Right cardiac atrium (tissue), 5 donors: ENCODE results near the gene PPP1R8. TPM values are rescaled to one million over a fixed set of nuclear protein-coding genes. Genes with fewer than 3 reads are reported as not detected.
"Not testable (repeated sequence)": the region's sequence is repeated elsewhere in the genome, so short reads cannot be mapped to it uniquely, and the experiment has no call there.

ENCODE experiments used
- ATAC-seq, 2 donors: fragments of 200-7000 bp; cut with Tn5 transposase; one replicate each; pipeline versions ENCODE4 v1.8.0 to v1.9.1; 2020; ENCODE audit warnings: moderate library complexity in 2 of 2, mild to moderate bottlenecking in 1 of 2
- DNase-seq, 3 donors: peaks; one replicate each; pipeline ENCODE4 v3.0.0-alpha.2; 2020
- H3K27ac ChIP-seq: one replicate; pipeline ENCODE4 v1.5.1; 2013; ENCODE audit warnings: mild to moderate bottlenecking, low read length, control low read depth, moderate library complexity
- H3K27me3 ChIP-seq: one replicate; pipeline ENCODE4 v1.6.1; 2013; ENCODE audit not compliant: control insufficient read depth, insufficient read depth
- H3K4me1 ChIP-seq: one replicate; pipeline ENCODE4 v1.6.1; 2013; ENCODE audit warnings: low read length; ENCODE audit not compliant: control insufficient read depth, insufficient read depth
- H3K4me3 ChIP-seq: one replicate; pipeline ENCODE4 v1.5.1; 2013; ENCODE audit warnings: low read length, control low read depth
- H3K9me3 ChIP-seq: one replicate; pipeline ENCODE4 v1.6.1; 2013; ENCODE audit warnings: low read length; ENCODE audit not compliant: control insufficient read depth
- WGBS: extraction: QIAGEN DNeasy Blood & Tissue Kit; methylation state at CpG from one replicate; pipeline ENCODE4 v1.1.7; 2013; 5-methylcytosine and 5-hydroxymethylcytosine counted together
- intact Hi-C, 4 donors: fragments of 100-400 bp; cut with DNase I; formaldehyde crosslinking; loops; one replicate each; pipeline versions ENCODE4 v1.11.0 to v1.14.0; 2022 to 2023
- polyA plus RNA-seq: library from polyadenylated mRNA; stranded (reverse); fragments of 200-250 nt; gene quantifications from one replicate; pipeline ENCODE4 v1.2.3, GENCODE V29; 2013
- total RNA-seq, 4 donors: library from RNA; stranded (reverse); fragmentation: NEBNext Ultra II Directional; extraction: Animal tissue kit (Norgen Biotek cat#: 25700); gene quantifications; one replicate each; pipeline ENCODE4 v1.2.1, GENCODE V29; 2021
- donor health status: healthy with polysubstance abuse.
- donor health status: DM: no; HTN: yes; CAD: no.
- donor health status: DM: no; HTN: no; CAD: no.
- donor health status: DM: no; HTN: yes; CAD: no; lungs with severe emphysema.
- donor health status: DM: yes; HTN: yes; CAD: no.

Gene PPP1R8
- total and polyA plus RNA-seq, 5 donors = 18.7 to 26.8 (median 24.6) TPM

GRCh38 chr1:27862004-27862403 is 31.4 kb downstream of the PPP1R8 start:
- Histone ChIP-seq H3K27me3 (no peaks in the 10 kb centered on the region), H3K4me1 (peaks cover 3% of the 10 kb centered on the region), H3K9me3 (no peaks in the 10 kb centered on the region), H3K4me3 (no peak overlapping the region), H3K27ac (no peak overlapping the region)
- intact Hi-C loops = loop anchor here in 2 of 4 donors (5.0 to 10.0 kb wide), 2 partner anchors 115 to 123 kb away; no protein-coding TSS in a partner anchor
- DNase-seq (no peak), ATAC-seq (no peak)
- WGBS = 91% methylated on average over 3 of the region's 3 CpGs

- intact Hi-C loops = loop anchor here in 2 of 4 donors (5.0 to 10.0 kb wide), 2 partner anchors 114 to 122 kb away; no protein-coding TSS in a partner anchor
- peak in 2 of 3 donors; percentile 62 to 68 for DNase-seq
- no peaks in the 10 kb centered on the region for H3K9me3 ChIP-seq
- peaks cover 3% of the 10 kb centered on the region for H3K4me1 ChIP-seq
- H3K27ac ChIP-seq = peak overlapping the region; percentile 71
- peak; percentile 91 to 93 for ATAC-seq
- H3K4me3 ChIP-seq = no peak overlapping the region
- no peaks in the 10 kb centered on the region for H3K27me3 ChIP-seq
- 79% methylated on average over 9 of the region's 9 CpGs for WGBS
These were observed 32.3 kb downstream of the PPP1R8 start for GRCh38 chr1:27862671-27863537.

DNA sequence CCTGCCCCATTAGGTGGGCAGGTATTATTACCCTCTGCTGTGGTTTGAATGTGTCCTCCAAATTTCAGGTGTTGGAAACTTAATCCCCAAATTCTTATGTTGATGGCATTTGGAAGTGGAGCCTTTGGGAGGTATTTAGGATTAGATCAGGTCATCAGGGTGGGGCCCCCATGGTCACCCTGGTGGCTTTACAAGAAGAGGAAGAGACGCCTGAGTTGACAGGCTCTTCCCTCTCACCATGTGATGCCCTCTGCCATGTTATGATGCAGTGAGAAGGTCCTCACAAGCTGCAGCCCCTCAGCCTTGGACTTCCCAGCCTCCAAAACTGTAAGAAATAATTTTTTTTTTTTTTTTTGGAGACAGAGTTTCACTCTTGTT is 32.9 kb downstream of the PPP1R8 start:
- Histone ChIP-seq H3K9me3 (no peaks in the 10 kb centered on the region), H3K27me3 (no peaks in the 10 kb centered on the region), H3K4me3 (no peak overlapping the region), H3K27ac (peak overlapping the region; percentile 64), H3K4me1 (peaks cover 3% of the 10 kb centered on the region)
- DNase-seq (no peak), ATAC-seq (peak; percentile 45 to 57)
- intact Hi-C loops = loop anchor here in 2 of 4 donors (5.0 to 10.0 kb wide), 2 partner anchors 114 to 121 kb away; no protein-coding TSS in a partner anchor
- WGBS = 67% methylated on average over 1 of the region's 1 CpG

DNA sequence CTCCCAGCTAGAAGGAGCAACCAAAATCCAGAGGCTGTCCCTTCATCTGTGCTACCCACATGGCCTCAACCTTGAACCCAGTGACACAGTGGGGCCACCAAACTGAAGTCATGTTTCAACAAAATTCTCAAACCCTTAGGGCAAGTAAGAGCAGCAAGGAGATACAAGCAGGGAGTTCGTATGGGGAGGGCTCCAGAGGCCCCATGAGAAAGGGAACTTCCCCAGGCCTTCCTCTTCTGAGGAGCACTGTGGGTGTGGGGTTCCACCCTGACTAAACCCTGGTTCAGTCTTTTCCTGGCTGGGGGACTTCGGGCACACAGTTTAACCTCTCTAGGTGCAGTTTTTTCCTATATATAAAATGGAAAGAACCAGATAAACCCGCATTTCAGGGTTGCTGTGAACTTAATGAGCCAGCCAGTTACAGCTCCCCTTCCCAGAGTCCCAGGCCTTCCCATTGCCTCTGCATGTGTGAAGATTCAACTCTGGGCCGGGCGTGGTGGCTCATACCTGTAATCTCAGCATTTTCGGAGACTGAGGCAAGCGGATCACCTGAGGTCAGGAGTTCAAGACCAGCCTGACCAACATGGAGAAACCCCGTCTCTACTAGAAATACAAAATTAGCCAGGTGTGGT is 33.8 kb downstream of the PPP1R8 start:
- DNase-seq (no peak), ATAC-seq (peak; percentile 34 to 44)
- Histone ChIP-seq H3K9me3 (no peaks in the 10 kb centered on the region), H3K4me3 (no peak overlapping the region), H3K4me1 (peaks cover 5% of the 10 kb centered on the region), H3K27me3 (no peaks in the 10 kb centered on the region), H3K27ac (no peak overlapping the region)
- intact Hi-C loops = loop anchor here in 2 of 4 donors (5.0 to 10.0 kb wide), 2 partner anchors 113 to 120 kb away; no protein-coding TSS in a partner anchor
- WGBS = 82% methylated on average over 8 of the region's 8 CpGs

- peaks cover 7% of the 10 kb centered on the region for H3K4me1 ChIP-seq
- DNase-seq (no peak), ATAC-seq (no peak)
- WGBS = 93% methylated on average over 10 of the region's 10 CpGs
- no peaks in the 10 kb centered on the region for H3K9me3 ChIP-seq
- H3K27me3 ChIP-seq = no peaks in the 10 kb centered on the region
- H3K4me3 ChIP-seq = no peak overlapping the region
- intact Hi-C loops = loop anchor here in 1 of 4 donors (10.0 kb wide), 1 partner anchor 119 kb away; no protein-coding TSS in a partner anchor
- H3K27ac ChIP-seq = no peak overlapping the region
These were observed 35.2 kb downstream of the PPP1R8 start for GRCh38 chr1:27865821-27866220.

GRCh38 chr1:27868556-27868931 is 38.0 kb downstream of the PPP1R8 start:
- no peaks in the 10 kb centered on the region for H3K9me3 ChIP-seq
- H3K4me3 ChIP-seq = no peak overlapping the region
- H3K27ac ChIP-seq = no peak overlapping the region
- no peak for DNase-seq
- H3K4me1 ChIP-seq = peaks cover 4% of the 10 kb centered on the region
- intact Hi-C loops = loop anchor here in 1 of 4 donors (10.0 kb wide), 1 partner anchor 116 kb away; no protein-coding TSS in a partner anchor
- no peaks in the 10 kb centered on the region for H3K27me3 ChIP-seq
- WGBS = 89% methylated on average over 11 of the region's 11 CpGs
- no peak for ATAC-seq

- H3K4me3 ChIP-seq = no peak overlapping the region
- H3K27ac ChIP-seq = no peak overlapping the region
- H3K4me1 ChIP-seq = peaks cover 4% of the 10 kb centered on the region
- 46% methylated on average over 16 of the region's 16 CpGs for WGBS
- no peaks in the 10 kb centered on the region for H3K27me3 ChIP-seq
- ATAC-seq (peak in 1 of 2 donors; percentile 10), DNase-seq (peak in 2 of 3 donors; percentile 14 to 67)
- intact Hi-C loops = loop anchor here in 1 of 4 donors (10.0 kb wide), 1 partner anchor 116 kb away; no protein-coding TSS in a partner anchor
- no peaks in the 10 kb centered on the region for H3K9me3 ChIP-seq
These were observed 38.5 kb downstream of the PPP1R8 start for GRCh38 chr1:27868932-27869718.

- intact Hi-C loops = loop anchor here in 1 of 4 donors (10.0 kb wide), 1 partner anchor 115 kb away; no protein-coding TSS in a partner anchor
- WGBS = 77% methylated on average over 1 of the region's 1 CpG
- Histone ChIP-seq H3K4me3 (no peak overlapping the region), H3K9me3 (no peaks in the 10 kb centered on the region), H3K27me3 (no peaks in the 10 kb centered on the region), H3K27ac (no peak overlapping the region), H3K4me1 (peaks cover 4% of the 10 kb centered on the region)
- ATAC-seq = no peak
- DNase-seq = no peak
These were observed 39.1 kb downstream of the PPP1R8 start for GRCh38 chr1:27869719-27870085.

- DNase-seq = peak in 1 of 3 donors; percentile 13
- H3K4me1 ChIP-seq = not testable (repeated sequence)
These were observed 40.5 kb downstream of the PPP1R8 start for GRCh38 chr1:27871076-27871475.

GRCh38 chr1:27872059-27872801 is 41.6 kb downstream of the PPP1R8 start, which contains the start of gene THEMIS2:
Gene THEMIS2, plus strand, starts transcription at chr1:27872544. Its CDS starts 28 bp downstream, at chr1:27872572.
- WGBS = 10% methylated on average over 53 of the region's 53 CpGs
- peaks cover 4% of the 10 kb centered on the region for H3K4me1 ChIP-seq
- H3K27ac ChIP-seq = no peak within 1 kb of the TSS

More at GRCh38 chr1:27871076-27871475, 40.5 kb downstream of the PPP1R8 start:
- H3K4me3 ChIP-seq, intact Hi-C loops, H3K9me3 ChIP-seq, ATAC-seq, H3K27ac ChIP-seq, H3K27me3 ChIP-seq: not testable (repeated sequence)
- 97% methylated on average over 7 of the region's 7 CpGs for WGBS

More at GRCh38 chr1:27872059-27872801, 41.6 kb downstream of the PPP1R8 start, which contains the start of gene THEMIS2:
- Histone ChIP-seq H3K9me3 (no peaks in the 10 kb centered on the region), H3K4me3 (peak within 1 kb of the TSS; percentile 53), H3K27me3 (no peaks in the 10 kb centered on the region)
- peak; percentile 90 to 91 for ATAC-seq
- intact Hi-C loops = no loop called here
- DNase-seq = peak; percentile 74 to 92 (median 91)
